GM18870 (cell line): ENCODE results near the gene NFKBIA.
"Not testable (repeated sequence)": the region's sequence is repeated elsewhere in the genome, so short reads cannot be mapped to it uniquely, and the experiment has no call there.

Experiments used
- ATAC-seq: cut with Tn5 transposase; IDR thresholded peaks from one replicate; pipeline ENCODE4 v1.9.1; 2021; ENCODE audit warnings: moderate library complexity; ENCODE audit not compliant: unreplicated experiment

NFKBIA gene

GRCh38 chr14:35409595-35409994, 5.0 kb upstream of the NFKBIA start:
- no peak for ATAC-seq

GRCh38 chr14:35408026-35408425, 3.5 kb upstream of the NFKBIA start:
- ATAC-seq: no peak

GRCh38 chr14:35407306-35407630, 2.7 kb upstream of the NFKBIA start:
- no peak for ATAC-seq

GRCh38 chr14:35406506-35407305, 2.2 kb upstream of the NFKBIA start:
- ATAC-seq: no peak

- no peak for ATAC-seq
Measured at GRCh38 chr14:35406090-35406489, 1.5 kb upstream of the NFKBIA start.

GRCh38 chr14:35405304-35405996, 901 bp upstream of the NFKBIA start:
- ATAC-seq: no peak

- ATAC-seq: peak; percentile 33
Measured at GRCh38 chr14:35403603-35404448, 723 bp downstream of the NFKBIA start.

- no peak for ATAC-seq
Measured at GRCh38 chr14:35403114-35403602, 1.4 kb downstream of the NFKBIA start.

GRCh38 chr14:35402323-35403113, 2.0 kb downstream of the NFKBIA start:
- ATAC-seq: no peak

GRCh38 chr14:35401422-35402265, 2.9 kb downstream of the NFKBIA start:
- ATAC-seq: no peak

GRCh38 chr14:35400648-35401421, 3.7 kb downstream of the NFKBIA start:
- no peak for ATAC-seq

- ATAC-seq: no peak
Measured at GRCh38 chr14:35399083-35399937, 5.2 kb downstream of the NFKBIA start.

GRCh38 chr14:35398071-35398584, 6.4 kb downstream of the NFKBIA start:
- no peak for ATAC-seq

- ATAC-seq: not testable (repeated sequence)
Measured at GRCh38 chr14:35396610-35397009, 7.9 kb downstream of the NFKBIA start.

GRCh38 chr14:35395283-35395682, 9.3 kb downstream of the NFKBIA start:
- ATAC-seq: no peak

- no peak for ATAC-seq
Measured at GRCh38 chr14:35394326-35395013, 10.1 kb downstream of the NFKBIA start.

GRCh38 chr14:35393826-35394225, 10.7 kb downstream of the NFKBIA start:
- no peak for ATAC-seq
